K562 (cell line): ENCODE measurements around the gene MPIG6B. TPM values are rescaled to one million over a fixed set of nuclear protein-coding genes. Genes with fewer than 3 reads are reported as not detected.

ENCODE experiments used
- BRF2 ChIP-seq: IDR thresholded peaks from 3 replicates; pipeline ENCODE4 v1.6.1; 2011; ENCODE audit warnings: borderline replicate concordance, mild to moderate bottlenecking; ENCODE audit not compliant: insufficient read length, insufficient read depth
- CREB3 ChIP-seq: fragments of 450-650 bp; conservative IDR thresholded peaks from 2 replicates; pipeline ENCODE4 v1.6.1; 2016; ENCODE audit warnings: missing genetic modification characterization, low read depth, mild to moderate bottlenecking, missing compliant biosample characterization, moderate library complexity
- E2F6 ChIP-seq, 2 experiments: IDR thresholded peaks; 2 replicates each; pipeline ENCODE4 v1.6.1; 2011; ENCODE audit warnings: borderline replicate concordance in 1 of 2, control low read depth in 1 of 2, low read depth in 1 of 2, low read length in 1 of 2, mild to moderate bottlenecking in 1 of 2, mixed read lengths in 1 of 2, moderate library complexity in 1 of 2; ENCODE audit not compliant: insufficient read depth in 1 of 2, insufficient read length in 1 of 2, poor library complexity in 1 of 2, severe bottlenecking in 1 of 2; ENCODE audit errors: extremely low read depth in 1 of 2
- HNRNPLL ChIP-seq: fragments of 200-400 bp; formaldehyde crosslinking; IDR thresholded peaks from 2 replicates; pipeline ENCODE4 v1.6.1; 2017; ENCODE audit warnings: low read length, low read depth, mild to moderate bottlenecking; ENCODE audit not compliant: poor library complexity, severe bottlenecking
- MED1 ChIP-seq: sonication (generic); formaldehyde crosslinking; IDR thresholded peaks from 2 replicates; pipeline ENCODE4 v1.8.1; 2023; ENCODE audit warnings: missing genetic modification reagents, borderline replicate concordance
- MLX ChIP-seq, 2 experiments: fragments of 450-650 bp in 1 of 2; sonication (generic) in 1 of 2; formaldehyde crosslinking; conservative IDR thresholded peaks; 2 replicates each; pipeline versions ENCODE4 v1.4.0 to v1.8.1; 2020 to 2022; ENCODE audit warnings: mild to moderate bottlenecking in 1 of 2, missing genetic modification reagents in 1 of 2
- NFATC3 ChIP-seq: fragments of 450-650 bp; IDR thresholded peaks from 2 replicates; pipeline ENCODE4 v1.6.1; 2017; ENCODE audit warnings: mild to moderate bottlenecking
- PYGO2 ChIP-seq: fragments of 450-650 bp; IDR thresholded peaks from 2 replicates; pipeline ENCODE4 v1.6.1; 2016; ENCODE audit warnings: mild to moderate bottlenecking, missing genetic modification characterization, moderate library complexity, missing compliant biosample characterization
- SMAD1 ChIP-seq: fragments of 150-350 bp; IDR thresholded peaks from 2 replicates; pipeline ENCODE4 v1.6.1; 2014; ENCODE audit warnings: low read length, low read depth; ENCODE audit not compliant: partially characterized antibody
- SRSF3 ChIP-seq: fragments of 200-400 bp; formaldehyde crosslinking; IDR thresholded peaks from 2 replicates; pipeline ENCODE4 v1.6.1; 2016; ENCODE audit warnings: mild to moderate bottlenecking, low read length, moderate library complexity; ENCODE audit not compliant: insufficient read depth
- TOE1 ChIP-seq, 2 experiments: fragments of 450-650 bp in 1 of 2; sonication (generic) in 1 of 2; formaldehyde crosslinking in 1 of 2; IDR thresholded peaks; 2 replicates each; pipeline versions ENCODE4 v1.7.1 to v1.8.0; 2016 to 2022; ENCODE audit warnings: borderline replicate concordance in 2 of 2, mild to moderate bottlenecking in 2 of 2, antibody characterized with exemption in 1 of 2, inconsistent platforms in 1 of 2, low read depth in 1 of 2, missing genetic modification reagents in 1 of 2, moderate library complexity in 1 of 2
- ZKSCAN3 ChIP-seq: fragments of 250-450 bp; sonication (Bioruptor Pico); IDR thresholded peaks from 2 replicates; pipeline ENCODE4 v1.4.0; 2020
- ZNF79 ChIP-seq: fragments of 250-450 bp; sonication (Bioruptor Pico); IDR thresholded peaks from 2 replicates; pipeline ENCODE4 v1.4.0; 2020; ENCODE audit warnings: low read depth, mild to moderate bottlenecking, moderate library complexity
- polyA plus RNA-seq, 8 experiments: library from polyadenylated mRNA; depleted of rRNA in 4 of 8; stranded (reverse) in 5 of 8; unstranded in 3 of 8; fragments of >200 nt; fragmentation: Nextera tagmentation in 2 of 8; fragmentation: Illumina TruSeq in 1 of 8; extraction: Ambion mirVana in 2 of 8; extraction: Trizol in 1 of 8; gene quantifications; 2 replicates each; pipeline versions ENCODE4 v1.2.1 to v1.2.3, GENCODE V29; 2011 to 2014; ENCODE audit warnings: inconsistent platforms in 1 of 8, missing spikeins in 1 of 8
- total RNA-seq, 7 experiments: library from RNA; depleted of rRNA in 6 of 7; stranded (reverse); fragments of >200 nt in 6 of 7; fragmentation: Illumina TruSeq in 2 of 7; extraction: Trizol in 2 of 7; gene quantifications; 2 replicates each; pipeline versions ENCODE4 v1.2.1 to v1.2.3, GENCODE V29; 2011 to 2021; ENCODE audit warnings: low replicate concordance in 1 of 7
- TF ChIP-seq, protein P1 (sequence below): sonication (generic); formaldehyde crosslinking; IDR thresholded peaks from 2 replicates; pipeline ENCODE4 v1.8.1; 2023; ENCODE audit warnings: missing genetic modification reagents, mild to moderate bottlenecking, borderline replicate concordance

The MPIG6B gene
- total and polyA plus RNA-seq, 9 of the 15 experiments (the other 6 are each of a cell fraction or from before 2014, with no cell fraction given): 0.11 to 1.2 (median 0.28) TPM; not detected in 1

GRCh38 chr6:31737315-31737990 lies 14.3 kb downstream of the MPIG6B start (continued):
- no peak for TF ChIP-seq BRF2
- no peak for TF ChIP-seq CREB3
- no peak for TF ChIP-seq MLX (CRISPR knock-in tag; conservative IDR thresholded peaks at IDR 0.05)
- no peak for TF ChIP-seq SRSF3
- TF ChIP-seq NFATC3: 0 out of 2 replicates have a peak, but pooled peaks have one; percentile 83
- TF ChIP-seq PYGO2 (tag): peak; percentile 14; the same call in 1 of the 2 replicates
- TF ChIP-seq ZKSCAN3 (CRISPR knock-in tag): no peak
- no peak for TF ChIP-seq HNRNPLL
- no peak for TF ChIP-seq TOE1 (IDR thresholded peaks at IDR 0.05; ENCODE audit: borderline replicate concordance)
- TF ChIP-seq TOE1 (CRISPR knock-in tag; IDR thresholded peaks at IDR 0.05; ENCODE audit: borderline replicate concordance, low read depth): 0 out of 2 replicates have a peak, but pooled peaks have one; percentile 51
- TF ChIP-seq SMAD1: no peak
- TF ChIP-seq E2F6 (IDR thresholded peaks at IDR 0.05; ENCODE audit: borderline replicate concordance in 1 of 2, extremely low read depth in 1 of 2, insufficient read depth in 1 of 2, insufficient read length in 1 of 2, low read depth in 1 of 2, low read length in 1 of 2, poor library complexity in 1 of 2, severe bottlenecking in 1 of 2): no peak
- TF ChIP-seq, protein P1, sequence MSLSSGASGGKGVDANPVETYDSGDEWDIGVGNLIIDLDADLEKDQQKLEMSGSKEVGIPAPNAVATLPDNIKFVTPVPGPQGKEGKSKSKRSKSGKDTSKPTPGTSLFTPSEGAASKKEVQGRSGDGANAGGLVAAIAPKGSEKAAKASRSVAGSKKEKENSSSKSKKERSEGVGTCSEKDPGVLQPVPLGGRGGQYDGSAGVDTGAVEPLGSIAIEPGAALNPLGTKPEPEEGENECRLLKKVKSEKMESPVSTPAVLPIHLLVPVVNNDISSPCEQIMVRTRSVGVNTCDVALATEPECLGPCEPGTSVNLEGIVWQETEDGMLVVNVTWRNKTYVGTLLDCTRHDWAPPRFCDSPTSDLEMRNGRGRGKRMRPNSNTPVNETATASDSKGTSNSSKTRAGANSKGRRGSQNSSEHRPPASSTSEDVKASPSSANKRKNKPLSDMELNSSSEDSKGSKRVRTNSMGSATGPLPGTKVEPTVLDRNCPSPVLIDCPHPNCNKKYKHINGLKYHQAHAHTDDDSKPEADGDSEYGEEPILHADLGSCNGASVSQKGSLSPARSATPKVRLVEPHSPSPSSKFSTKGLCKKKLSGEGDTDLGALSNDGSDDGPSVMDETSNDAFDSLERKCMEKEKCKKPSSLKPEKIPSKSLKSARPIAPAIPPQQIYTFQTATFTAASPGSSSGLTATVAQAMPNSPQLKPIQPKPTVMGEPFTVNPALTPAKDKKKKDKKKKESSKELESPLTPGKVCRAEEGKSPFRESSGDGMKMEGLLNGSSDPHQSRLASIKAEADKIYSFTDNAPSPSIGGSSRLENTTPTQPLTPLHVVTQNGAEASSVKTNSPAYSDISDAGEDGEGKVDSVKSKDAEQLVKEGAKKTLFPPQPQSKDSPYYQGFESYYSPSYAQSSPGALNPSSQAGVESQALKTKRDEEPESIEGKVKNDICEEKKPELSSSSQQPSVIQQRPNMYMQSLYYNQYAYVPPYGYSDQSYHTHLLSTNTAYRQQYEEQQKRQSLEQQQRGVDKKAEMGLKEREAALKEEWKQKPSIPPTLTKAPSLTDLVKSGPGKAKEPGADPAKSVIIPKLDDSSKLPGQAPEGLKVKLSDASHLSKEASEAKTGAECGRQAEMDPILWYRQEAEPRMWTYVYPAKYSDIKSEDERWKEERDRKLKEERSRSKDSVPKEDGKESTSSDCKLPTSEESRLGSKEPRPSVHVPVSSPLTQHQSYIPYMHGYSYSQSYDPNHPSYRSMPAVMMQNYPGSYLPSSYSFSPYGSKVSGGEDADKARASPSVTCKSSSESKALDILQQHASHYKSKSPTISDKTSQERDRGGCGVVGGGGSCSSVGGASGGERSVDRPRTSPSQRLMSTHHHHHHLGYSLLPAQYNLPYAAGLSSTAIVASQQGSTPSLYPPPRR (CRISPR knock-in tag): no peak
- TF ChIP-seq ZNF79 (CRISPR knock-in tag): no peak
- TF ChIP-seq MED1 (CRISPR knock-in tag): no peak
